Glomerular visceral epithelial cell (primary cell): ENCODE data around the gene ARMC12.
A peak's percentile ranks its signal among the peaks of the same experiment; 100 is the strongest.

Experiments used
- DNase-seq: peaks from one replicate; pipeline ENCODE4 v3.0.0-alpha.2; 2016; ENCODE audit errors: extremely low spot score

ARMC12 gene

DNA sequence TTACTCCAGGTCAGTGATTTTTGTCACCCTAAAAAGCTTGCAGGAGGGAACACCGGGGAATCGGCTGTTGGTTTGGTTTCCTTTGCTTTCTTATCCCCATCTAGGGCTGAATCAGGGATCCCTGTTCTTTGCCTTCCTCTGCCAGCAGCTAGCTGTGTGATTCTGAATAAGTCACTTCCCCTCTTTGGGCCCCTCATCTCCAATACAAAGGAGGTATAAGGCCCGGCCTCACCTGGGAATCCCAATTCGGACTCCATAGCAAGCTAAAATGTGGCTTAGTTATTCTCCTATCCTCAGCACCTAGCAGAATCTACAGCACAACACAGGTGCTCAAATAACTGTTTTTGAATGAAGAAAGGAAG lies 18.5 kb upstream of the ARMC12 start:
- no peak for DNase-seq

DNA sequence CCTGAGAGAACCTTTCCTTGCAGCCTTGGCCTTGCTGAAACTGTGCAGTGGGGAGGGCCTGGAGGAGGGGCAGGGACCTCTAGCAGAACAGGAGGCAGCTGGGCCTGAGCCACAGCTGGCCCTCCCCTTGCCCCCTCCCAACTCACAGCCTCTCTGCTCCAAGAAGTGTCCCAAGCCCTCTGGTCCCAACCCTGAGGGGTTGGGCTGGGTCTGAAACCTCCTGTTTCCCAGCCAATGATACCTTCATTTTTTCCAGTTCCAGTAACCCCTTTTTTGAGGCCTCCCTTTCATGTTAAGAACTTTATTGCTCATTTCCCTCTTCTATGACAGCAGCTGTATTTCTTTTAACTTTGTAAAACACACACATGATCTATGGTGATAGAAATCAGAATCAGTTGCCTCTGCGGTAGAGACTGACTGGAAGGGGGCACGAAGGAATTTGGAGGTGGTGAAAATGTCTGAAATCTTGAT lies 17.9 kb upstream of the ARMC12 start:
- DNase-seq = no peak

DNA sequence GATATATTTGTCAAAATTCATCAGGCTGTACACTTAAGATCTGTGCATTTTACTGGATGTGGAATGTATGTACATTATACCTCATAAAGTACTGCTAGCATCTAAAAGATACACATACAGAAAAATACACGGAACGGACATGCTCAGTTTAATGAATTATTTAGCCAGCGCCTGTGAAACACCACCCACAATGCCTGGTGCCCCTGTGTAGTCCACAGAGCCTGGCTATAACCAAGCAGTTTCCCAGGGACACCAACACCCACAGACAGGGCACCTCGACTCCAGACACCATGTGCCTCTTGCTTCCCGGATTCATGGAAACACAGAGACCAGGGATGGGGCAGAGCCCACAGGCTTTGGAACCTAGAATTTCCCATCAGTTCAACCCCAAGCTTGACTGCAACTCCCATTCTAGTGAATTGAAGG lies 17.4 kb upstream of the ARMC12 start:
- no peak for DNase-seq

DNA sequence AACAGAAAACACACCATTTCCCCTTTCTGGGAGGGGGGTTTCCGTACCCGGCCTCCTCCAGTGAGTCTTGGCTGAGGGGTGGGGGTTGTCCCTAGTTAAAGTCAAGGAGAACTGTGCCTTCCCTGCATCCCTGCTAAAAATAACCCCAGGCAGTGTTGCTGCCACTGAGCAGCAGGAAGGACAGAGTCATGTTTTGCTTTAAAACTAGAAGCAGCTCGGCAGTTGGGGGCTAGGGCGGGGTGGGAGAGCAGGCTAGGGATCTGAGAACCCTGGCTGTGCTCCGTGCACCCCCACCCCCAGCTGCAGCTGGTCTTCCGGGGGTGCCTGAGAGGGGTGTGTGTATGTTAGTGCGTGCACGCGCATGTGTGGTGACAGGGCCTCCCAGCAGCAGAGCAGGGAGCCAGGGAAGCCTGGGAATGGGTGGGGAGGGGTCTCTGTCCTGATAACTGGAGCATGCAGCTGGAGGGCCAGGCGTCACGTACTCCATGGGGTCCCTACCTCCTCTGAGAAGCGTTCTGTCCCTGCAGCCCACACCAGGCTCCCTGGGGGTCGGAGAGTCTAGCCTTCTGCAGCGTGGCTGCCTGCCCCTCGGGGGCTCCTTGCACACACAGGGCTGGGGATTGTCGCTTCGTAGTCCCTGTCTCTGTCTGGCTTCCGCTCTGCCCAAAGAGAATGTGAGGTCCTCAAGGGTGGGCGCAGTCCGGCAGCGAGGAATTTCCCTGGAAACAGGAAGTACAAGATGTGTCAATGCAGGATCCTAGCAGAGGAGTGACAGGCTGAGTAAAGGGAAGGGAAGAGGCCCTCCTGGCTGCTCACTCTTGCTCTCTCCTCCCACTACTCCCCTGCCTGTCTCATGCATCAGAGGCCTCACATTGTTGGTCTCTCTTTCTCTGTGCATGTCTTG lies 16.8 kb upstream of the ARMC12 start:
- DNase-seq = no peak

DNA sequence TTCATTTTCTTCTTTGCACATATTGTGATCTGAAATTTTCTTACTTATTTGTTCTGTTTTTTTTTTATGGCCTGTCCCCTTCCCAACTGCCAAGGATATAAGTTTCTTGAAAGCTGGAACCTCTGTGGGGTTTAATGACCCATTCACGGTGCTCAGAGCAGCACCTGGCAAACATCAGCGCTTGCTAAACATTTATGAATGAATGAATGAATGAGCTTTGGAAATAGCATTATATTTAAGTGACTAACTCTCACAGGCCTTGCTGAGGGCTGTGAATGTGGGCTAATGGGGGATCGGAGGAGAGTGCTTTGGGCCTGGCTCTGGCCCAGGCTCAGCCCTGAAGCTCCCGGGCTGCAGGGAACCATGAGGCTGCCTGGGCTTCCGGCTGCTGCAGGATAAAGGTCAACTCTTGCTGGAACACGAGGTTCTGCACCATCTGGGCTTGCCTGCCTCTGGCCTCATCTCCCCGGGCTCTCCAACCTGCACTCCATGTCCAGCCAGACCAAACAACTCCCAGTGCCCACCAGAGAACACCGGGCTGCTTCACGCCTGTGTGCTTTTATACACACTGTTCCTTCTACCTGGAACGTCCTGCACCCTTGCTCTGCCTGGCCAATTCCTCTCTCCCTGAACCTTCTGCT lies 14.6 kb upstream of the ARMC12 start:
- no peak for DNase-seq

DNA sequence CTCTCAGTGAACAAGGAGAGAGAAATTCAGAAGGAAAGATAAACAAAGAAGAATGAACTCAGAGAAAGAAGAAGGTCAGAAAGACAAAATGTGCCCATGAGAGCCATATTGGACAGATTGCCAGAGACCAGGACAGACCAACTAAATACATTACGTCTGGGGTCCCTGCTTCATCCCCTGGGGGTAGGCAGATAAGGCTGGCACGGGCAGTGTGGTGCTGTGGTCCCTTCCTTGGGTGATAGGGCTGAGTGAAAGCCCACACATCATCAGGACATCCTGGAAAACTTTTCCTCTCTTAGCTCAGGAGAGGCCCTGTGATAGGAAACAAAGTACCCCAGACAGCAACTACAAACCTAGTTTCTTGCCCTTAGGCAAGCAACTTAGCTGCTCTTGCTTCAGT lies 13.2 kb upstream of the ARMC12 start:
- no peak for DNase-seq

DNA sequence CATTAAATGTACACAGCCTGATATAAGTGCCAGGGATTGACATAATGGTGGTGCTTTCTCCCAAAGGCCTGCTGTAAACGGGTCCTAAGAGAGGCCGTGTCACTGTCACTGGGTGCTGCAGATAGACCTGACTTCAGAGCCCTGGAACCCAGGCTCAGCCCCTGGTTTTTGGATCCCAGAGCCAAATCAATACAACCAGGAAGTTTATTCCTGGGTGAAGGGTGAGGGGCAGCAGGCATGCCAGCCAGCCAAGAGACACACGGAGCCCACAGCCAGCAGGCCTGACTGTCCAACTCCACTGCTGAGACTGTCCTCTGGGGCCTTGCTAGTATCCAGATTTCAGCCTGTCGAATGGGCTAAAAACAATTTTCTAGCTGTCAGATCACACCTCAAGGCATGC lies 12.8 kb upstream of the ARMC12 start:
- no peak for DNase-seq

DNA sequence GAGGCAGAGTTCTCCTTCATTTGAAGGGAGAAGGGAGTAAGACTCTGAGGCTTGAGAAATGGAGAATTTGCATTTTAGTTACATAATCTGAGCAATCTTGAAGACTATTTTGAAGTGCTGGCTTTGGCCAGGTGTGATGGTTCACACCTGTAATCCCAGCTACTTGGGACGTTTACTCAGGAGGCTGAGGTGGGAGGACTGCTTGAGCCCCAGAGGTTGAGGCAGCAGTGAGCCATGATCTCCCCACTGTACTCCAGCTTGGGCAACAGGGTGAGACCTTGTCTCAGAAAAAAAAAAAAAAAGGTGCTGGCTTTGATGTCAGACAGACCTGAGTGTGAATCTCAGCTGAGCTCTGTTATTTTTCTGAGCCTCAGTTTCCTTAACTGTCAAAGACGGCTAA lies 12.4 kb upstream of the ARMC12 start:
- DNase-seq = no peak

DNA sequence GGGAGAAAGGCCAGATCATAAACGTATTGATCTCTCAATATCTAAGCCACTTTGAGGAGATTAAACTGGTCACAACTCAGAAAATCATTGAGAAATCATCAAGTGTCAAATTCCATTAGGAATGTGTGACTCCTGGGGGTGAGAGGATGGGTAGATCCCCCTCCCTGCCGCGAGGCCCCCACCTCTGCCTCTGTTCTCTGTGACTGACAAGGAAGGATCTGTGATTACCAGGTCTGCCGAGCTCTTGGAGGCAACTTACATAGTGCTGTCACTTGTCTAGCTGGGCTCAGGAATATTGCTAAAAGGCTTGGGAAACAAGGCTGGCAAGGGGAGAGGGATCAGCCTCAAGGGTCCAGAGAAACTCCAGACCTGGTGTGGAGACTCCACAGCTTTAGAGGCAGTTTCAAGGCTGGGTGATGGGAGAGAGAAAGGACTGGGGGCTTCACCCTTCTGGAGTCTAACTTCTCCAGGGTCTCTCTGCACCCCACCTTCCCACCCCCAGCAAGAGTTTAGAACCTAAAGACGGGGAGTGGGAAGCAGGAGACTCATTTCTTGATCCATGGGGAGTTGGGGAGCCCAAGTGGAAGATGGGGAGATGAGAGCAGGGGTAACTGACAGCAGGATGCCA lies 11.6 kb upstream of the ARMC12 start:
- no peak for DNase-seq

DNA sequence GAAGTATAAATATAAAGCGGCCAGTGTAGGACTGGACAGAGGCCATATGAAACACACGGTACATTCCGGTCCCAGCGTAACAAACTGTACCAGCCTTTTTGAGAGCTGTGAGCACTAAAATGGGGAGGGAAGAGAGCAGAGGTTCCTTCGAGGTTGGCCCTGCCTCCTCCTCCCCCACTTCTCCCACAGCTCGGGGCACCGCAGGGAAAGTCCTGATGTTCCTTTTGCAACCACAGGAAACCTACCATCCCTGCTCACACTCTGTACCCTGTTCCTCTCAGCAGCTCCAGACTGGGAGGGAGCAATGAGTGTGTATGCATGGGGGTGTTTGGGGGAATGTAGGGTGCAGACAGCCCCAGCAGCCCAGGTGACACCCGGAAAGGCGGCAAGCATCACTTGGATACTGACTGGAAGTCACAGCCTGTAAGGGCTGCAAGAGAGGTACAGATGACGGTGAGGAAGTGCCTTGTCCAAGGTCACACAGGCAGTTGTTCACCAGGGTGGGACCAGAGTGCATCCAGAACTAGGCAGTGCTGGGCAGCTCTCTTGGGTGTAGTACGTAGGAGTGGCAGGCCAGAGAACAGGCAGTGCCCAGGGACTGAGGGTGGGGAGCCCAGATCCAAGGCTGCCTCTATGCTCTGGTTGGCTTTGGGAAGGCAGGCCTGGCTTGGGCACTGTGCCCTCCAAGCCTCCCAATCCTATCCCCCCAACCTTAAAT lies 11.0 kb upstream of the ARMC12 start:
- no peak for DNase-seq

DNA sequence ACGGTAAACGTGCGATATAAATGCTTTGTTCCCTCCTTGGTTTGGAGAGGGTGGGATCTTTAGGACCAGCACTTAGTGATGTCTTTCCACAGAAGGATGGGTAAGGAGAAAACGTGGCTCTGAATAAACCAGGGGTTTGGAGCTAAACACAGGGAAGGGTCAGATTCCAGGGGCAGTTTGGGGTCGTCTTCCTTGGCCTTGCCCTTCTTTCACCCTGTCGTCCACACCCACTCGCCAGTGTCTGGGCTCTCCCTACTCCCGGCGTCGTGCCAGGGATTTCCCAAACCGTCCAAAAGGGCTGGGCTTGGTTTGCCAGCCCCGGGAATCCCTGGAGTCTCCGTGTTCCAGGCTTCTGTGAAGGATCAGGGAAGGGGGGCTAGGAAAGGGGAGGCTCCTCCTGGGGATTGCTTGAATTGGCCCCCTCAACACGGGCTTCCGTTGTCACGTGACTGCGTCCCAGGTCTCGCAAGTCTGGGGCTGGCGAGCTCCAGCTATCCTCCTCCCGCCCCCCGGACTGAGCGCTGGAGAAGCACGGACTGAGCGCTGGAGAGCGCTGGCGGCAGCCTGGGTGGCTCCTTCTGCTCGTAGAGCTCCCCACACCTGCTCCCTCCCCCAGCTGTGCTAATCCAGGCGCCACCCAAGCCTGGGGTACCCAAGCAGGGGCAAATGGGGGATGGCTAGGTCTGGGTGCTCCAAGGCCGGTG lies 9.4 kb upstream of the ARMC12 start:
- DNase-seq = peak; percentile 66

DNA sequence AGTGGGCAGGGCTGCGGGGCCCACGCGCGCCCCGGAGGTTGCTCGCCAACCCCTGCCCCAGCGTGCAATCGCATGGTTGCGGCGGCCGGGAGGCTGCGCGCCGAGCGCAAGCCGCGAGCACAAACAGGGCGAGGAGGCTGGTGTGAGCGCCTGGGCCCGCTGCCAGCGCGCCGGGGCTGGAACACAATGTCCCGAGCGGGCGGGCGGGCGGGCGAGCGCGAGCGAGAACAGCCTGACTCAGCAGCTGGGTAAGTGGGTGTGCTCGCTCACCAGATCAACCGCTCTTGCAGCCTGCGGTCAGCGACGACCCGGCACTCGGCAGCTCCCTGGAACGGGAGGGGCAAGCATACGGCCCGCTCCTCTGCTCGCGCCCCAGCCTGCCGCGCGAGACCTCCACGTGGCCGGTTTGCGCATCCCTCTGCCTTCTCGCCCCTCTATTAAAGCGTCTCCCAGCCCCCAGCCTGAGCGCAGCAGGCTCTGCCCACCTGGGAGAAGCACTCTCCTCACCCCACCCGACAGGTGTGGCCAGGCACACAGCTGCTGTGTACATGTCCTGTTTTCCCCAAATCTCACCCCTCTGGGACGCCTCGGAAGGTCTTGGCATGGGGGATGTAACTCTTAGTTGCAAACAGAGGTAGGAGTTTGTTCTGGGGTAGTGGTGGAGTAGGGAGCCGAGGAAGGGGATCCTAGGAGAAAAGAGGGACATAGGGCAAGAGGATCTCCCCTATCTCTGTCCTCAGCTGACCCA lies 8.7 kb upstream of the ARMC12 start:
- peak; percentile 96 for DNase-seq

DNA sequence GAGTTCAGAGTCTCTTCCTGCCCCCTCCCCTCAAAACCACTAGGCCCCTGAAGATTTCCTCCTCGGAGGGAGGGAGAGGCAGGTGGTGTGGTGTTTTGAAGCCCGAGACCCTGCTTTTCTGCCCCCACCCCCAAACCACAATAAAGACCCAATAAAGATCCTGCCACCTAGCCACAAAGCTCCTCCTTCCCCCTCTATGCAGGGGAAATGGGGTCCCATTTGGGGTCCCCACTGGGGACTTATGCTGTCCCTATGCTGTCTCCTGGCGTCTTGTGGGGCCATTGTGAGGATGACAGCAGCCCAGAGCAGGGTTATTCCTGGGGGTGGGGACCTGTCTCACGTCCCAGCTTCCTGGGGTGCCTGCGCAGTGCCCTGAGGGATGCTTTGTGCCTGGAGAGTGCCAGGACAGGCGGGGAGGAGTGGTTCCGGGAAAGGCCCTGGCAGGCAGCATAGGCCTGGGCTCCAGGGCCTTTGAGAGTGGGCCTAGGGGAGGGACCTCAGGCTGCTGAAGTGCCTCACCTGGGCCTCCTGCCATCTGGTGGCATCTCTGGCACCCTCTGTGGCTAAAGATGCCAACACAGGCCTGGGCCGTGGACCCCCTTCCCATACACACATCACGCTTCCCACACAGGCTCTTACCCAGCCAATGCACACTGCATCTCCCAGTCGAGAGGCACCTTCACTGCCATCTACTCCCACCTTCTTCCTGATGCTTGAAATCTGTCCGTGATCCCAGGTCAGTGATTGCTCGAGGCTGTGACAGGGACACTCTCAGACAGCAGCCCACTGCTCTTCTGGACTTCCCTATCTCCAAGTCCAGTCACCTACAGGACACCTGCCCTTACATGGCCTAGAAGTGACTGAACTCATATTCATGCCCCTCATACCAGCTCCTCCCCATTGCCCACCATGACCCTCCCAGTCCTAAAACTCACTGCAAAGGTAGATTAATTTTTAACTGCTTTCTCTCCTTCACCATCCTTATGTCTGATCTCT lies 7.9 kb upstream of the ARMC12 start:
- no peak for DNase-seq

DNA sequence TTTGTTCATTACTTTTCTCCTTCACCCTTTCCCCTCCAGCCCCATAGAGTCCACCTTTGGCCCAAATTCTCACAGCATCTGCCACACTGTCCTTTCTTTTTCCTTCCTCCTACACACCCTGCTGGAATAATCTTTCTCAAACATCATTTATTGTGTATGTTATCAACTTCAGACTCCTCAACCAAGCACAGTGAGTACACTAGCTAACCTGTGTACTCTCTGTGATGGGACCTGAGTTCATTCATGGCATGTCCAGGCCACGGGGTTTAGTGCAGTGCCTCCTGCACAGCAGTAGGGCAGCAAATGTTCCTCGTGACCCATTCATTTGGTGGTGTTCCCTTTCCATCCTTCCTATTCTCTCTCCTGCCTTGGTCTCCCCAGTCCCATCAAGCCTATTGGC lies 7.1 kb upstream of the ARMC12 start:
- no peak for DNase-seq

DNA sequence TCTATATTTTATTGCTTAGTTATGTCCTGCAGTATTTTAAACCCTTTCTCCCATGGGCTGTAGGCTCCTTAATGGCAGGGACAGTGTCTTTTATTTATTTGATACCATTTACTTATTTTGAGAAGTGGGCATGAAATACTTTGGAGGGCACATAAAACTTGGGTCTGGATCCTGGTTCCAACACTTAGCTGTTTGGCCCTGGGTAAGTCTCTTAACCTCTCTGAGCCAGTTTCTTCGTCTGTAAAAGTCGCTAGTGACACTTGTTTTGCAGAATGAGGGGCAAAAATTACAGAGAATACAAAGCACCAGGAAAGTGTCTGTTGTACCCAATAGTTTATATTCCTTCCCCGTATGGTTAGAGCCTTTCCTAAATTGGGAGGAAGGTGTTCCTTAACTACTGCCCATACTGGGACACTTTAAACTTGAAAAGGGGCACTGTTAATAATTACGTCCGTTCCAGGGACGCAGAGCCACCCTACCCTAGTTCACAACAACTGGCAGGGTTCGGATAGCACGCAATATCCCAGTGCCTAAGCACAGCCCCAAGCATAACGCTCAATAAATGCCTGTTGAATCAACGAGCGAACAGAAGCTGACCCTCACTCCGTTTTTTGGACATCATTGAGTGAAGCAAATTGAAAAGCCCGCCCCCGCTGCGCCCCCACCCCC lies 6.0 kb upstream of the ARMC12 start:
- DNase-seq = no peak

DNA sequence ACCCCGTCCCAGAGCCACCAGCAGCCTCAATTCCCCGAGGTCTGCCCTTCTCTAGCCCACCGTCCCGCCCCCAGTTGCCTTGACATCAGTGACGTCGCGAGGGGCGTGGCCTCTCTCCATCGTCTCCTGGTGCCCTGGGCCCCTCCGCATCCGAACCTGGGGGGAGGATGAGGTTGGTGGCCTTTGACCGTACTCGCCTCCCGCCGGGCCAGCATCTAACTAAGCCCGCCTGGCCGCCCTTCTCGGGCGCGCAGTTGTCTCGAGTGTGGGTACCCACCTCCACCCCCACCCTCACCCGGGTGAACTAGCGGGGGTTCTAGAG lies 5.5 kb upstream of the ARMC12 start:
- peak; percentile 75 for DNase-seq

DNA sequence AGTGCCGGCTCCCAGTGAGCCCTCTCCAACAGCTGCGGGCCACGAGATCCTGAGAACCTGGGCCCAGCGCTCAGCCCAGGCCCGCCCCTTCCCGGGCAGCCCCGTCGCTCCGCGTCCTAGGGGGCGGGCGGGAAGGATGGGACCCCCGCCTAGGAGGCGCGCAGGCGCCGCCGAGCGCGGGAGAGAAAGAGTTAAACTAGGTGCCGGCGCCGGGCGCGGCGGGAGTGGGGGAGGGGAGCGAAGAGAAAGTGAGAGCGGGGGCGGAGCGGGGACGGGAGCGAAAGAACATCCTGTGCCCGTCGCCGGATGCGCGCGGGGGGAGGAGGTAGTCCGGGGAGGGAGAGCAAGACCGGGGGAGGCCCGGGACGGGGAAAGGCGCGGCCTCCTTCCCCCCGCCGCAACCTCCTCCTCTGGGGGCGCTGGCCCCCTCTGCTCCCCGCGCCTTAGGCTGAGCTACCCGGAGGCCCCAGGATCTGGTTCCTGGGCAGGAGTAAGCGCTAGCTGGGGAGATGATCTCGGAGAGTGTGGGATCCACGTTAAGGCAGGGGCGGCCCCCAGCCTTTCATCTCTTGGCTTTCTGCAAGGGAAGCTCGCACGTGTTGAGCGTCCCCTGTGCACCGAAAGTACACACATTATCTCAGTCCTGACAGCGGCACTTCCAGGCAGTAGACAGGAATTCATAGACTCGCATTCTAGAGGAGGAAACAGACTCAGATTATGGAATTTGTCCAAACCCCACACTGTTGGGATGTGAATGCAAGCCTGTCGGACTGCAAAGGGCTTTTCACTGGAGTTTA lies 4.9 kb upstream of the ARMC12 start:
- DNase-seq = peak; percentile 80

DNA sequence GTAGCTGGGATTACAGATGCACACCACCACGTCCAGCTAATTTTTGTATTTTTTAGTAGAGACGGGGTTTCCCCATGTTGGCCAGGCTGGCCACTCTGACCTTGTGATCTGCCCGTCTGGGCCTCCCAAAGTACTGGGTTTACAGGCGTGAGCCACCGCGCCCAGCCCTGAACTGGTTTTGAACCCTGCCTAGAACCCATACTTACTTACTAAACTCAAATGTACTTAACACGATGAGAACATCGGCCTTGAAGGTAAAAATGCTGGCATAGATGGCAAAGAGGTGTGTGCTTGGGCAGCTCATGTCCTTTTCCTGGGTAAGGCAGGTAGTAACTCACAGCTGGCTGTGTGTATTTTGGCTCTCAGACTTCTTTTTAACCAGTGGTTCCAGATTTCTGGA lies 3.2 kb upstream of the ARMC12 start:
- no peak for DNase-seq
